A549 (cell line): ENCODE measurements around the gene TSPAN33. TPM values are rescaled to one million over a fixed set of nuclear protein-coding genes. Genes with fewer than 3 reads are reported as not detected.

Source experiments
- ATAC-seq, 2 experiments: fragments of 200-7000 bp in 1 of 2; fragments of >200 bp in 1 of 2; cut with Nextera tagmentation in 1 of 2; cut with Tn5 transposase in 1 of 2; 3 replicates each; pipeline versions ENCODE4 v1.8.0 to v1.9.1; 2018 to 2020; ENCODE audit warnings: mild to moderate bottlenecking in 1 of 2, moderate library complexity in 1 of 2
- CTCF ChIA-PET: fragments of 300-600 bp; sonication (Branson Sonifier 250); formaldehyde crosslinking; extraction: SDS; loops from one replicate; lab custom pipeline; 2021; ENCODE audit warnings: antibody characterized with exemption, inconsistent platforms; lab: Yijun Ruan, JAX
- POLR2A ChIA-PET: fragments of 350-600 bp; formaldehyde crosslinking; extraction: SDS; loops from one replicate; lab custom pipeline; 2021; ENCODE audit warnings: antibody characterized with exemption, inconsistent platforms; lab: Yijun Ruan, JAX
- DNase-seq, 2 experiments: peaks; one replicate each; pipeline versions ENCODE4 v3.0.0 to v3.0.0-alpha.2; 2011 to 2016; ENCODE audit warnings: low read depth in 1 of 2, low spot score in 1 of 2
- FAIRE-seq: peaks from 2 replicates; lab custom pipeline; 2011; peaks lifted over from hg19 to GRCh38; lab: Jason Lieb, UNC
- H3K27ac ChIP-seq, 2 experiments: fragments of >200 bp; sonication (Bioruptor Twin); formaldehyde crosslinking; 3 replicates each; pipeline ENCODE4 v1.5.1; 2016 to 2017
- H3K4me1 ChIP-seq: fragments of >200 bp; sonication (Bioruptor Twin); formaldehyde crosslinking; 3 replicates; pipeline ENCODE4 v1.6.1; 2016
- H3K4me2 ChIP-seq: fragments of >200 bp; sonication (Bioruptor Twin); formaldehyde crosslinking; 3 replicates; pipeline ENCODE4 v1.6.1; 2016
- H3K4me3 ChIP-seq: fragments of >200 bp; sonication (Bioruptor Twin); formaldehyde crosslinking; 3 replicates; pipeline ENCODE4 v1.5.1; 2016
- H3K9me3 ChIP-seq: fragments of >200 bp; sonication (Bioruptor Twin); formaldehyde crosslinking; 3 replicates; pipeline ENCODE4 v1.6.1; 2016
- BHLHE40 ChIP-seq: IDR thresholded peaks from 2 replicates; pipeline ENCODE4 v1.6.1; 2012; ENCODE audit warnings: low read depth, low read length, inconsistent platforms
- CHD4 ChIP-seq: fragments of 200-600 bp; sonication (generic); IDR thresholded peaks from 2 replicates; pipeline ENCODE4 v1.6.1; 2016; ENCODE audit warnings: antibody characterized with exemption, mild to moderate bottlenecking, borderline replicate concordance
- EP300 ChIP-seq, 2 experiments: fragments of >200 bp; sonication (Bioruptor Twin); formaldehyde crosslinking; IDR thresholded peaks; 2 replicates in 1 of 2; 3 replicates in 1 of 2; pipeline ENCODE4 v1.6.1; 2016 to 2017
- ESRRA ChIP-seq: fragments of 150-350 bp; IDR thresholded peaks from 2 replicates; pipeline ENCODE4 v1.6.1; 2014; ENCODE audit warnings: mild to moderate bottlenecking, low read length, borderline replicate concordance
- FOSL2 ChIP-seq, 2 experiments: fragments of 450-650 bp in 1 of 2; fragments of >200 bp in 1 of 2; sonication (Bioruptor Twin) in 1 of 2; formaldehyde crosslinking; IDR thresholded peaks; 2 replicates each; pipeline versions ENCODE4 v1.5.0 to v1.6.1; 2016 to 2020; ENCODE audit warnings: mild to moderate bottlenecking in 1 of 2, moderate library complexity in 1 of 2
- FOXS1 ChIP-seq: fragments of 250-450 bp; sonication (Bioruptor Pico); IDR thresholded peaks from 2 replicates; pipeline ENCODE4 v1.5.0; 2020; ENCODE audit warnings: mild to moderate bottlenecking, moderate library complexity
- GATA3 ChIP-seq: IDR thresholded peaks from 2 replicates; pipeline ENCODE4 v1.6.1; 2012; ENCODE audit warnings: borderline replicate concordance
- HOXA7 ChIP-seq: fragments of 250-450 bp; sonication (Bioruptor Pico); IDR thresholded peaks from 2 replicates; pipeline ENCODE4 v1.5.0; 2020; ENCODE audit warnings: mild to moderate bottlenecking, moderate library complexity
- HOXB5 ChIP-seq: fragments of 250-450 bp; sonication (Bioruptor Pico); IDR thresholded peaks from 2 replicates; pipeline ENCODE4 v1.5.0; 2020; ENCODE audit warnings: mild to moderate bottlenecking, moderate library complexity
- JUN ChIP-seq, 2 experiments: fragments of >200 bp; sonication (Bioruptor Twin); formaldehyde crosslinking; IDR thresholded peaks; 2 replicates in 1 of 2; 3 replicates in 1 of 2; pipeline ENCODE4 v1.6.1; 2016 to 2017
- KDM5A ChIP-seq: fragments of 200-600 bp; sonication (generic); IDR thresholded peaks from 2 replicates; pipeline ENCODE4 v1.6.1; 2016; ENCODE audit warnings: antibody characterized with exemption, mild to moderate bottlenecking
- MAFK ChIP-seq: fragments of 450-650 bp; IDR thresholded peaks from 2 replicates; pipeline ENCODE4 v1.6.1; 2014; ENCODE audit not compliant: partially characterized antibody
- NFE2L2 ChIP-seq: fragments of 150-350 bp; conservative IDR thresholded peaks from 2 replicates; pipeline ENCODE4 v1.6.1; 2014; ENCODE audit warnings: low read length
- NPAS2 ChIP-seq: fragments of 250-450 bp; sonication (Bioruptor Pico); IDR thresholded peaks from 2 replicates; pipeline ENCODE4 v1.8.0; 2022; ENCODE audit warnings: mild to moderate bottlenecking, moderate library complexity, borderline replicate concordance
- POLR2A ChIP-seq: IDR thresholded peaks from 2 replicates; pipeline ENCODE4 v1.6.1; 2012; ENCODE audit warnings: mild to moderate bottlenecking, low read length
- POLR2AphosphoS2 ChIP-seq: conservative IDR thresholded peaks from 2 replicates; pipeline ENCODE4 v1.6.1; 2012; ENCODE audit warnings: low read length, improper control_type of control experiment, inconsistent platforms
- RAD21 ChIP-seq, 2 experiments: fragments of >200 bp in 1 of 2; sonication (Bioruptor Twin) in 1 of 2; formaldehyde crosslinking in 1 of 2; IDR thresholded peaks in 1 of 2; conservative IDR thresholded peaks in 1 of 2; 2 replicates in 1 of 2; 3 replicates in 1 of 2; pipeline ENCODE4 v1.6.1; 2012 to 2018; ENCODE audit warnings: inconsistent platforms in 1 of 2
- RCOR1 ChIP-seq: fragments of 150-350 bp; IDR thresholded peaks from 2 replicates; pipeline ENCODE4 v1.6.1; 2014; ENCODE audit warnings: antibody characterized with exemption, low read length, low read depth
- RFX5 ChIP-seq: fragments of 450-650 bp; IDR thresholded peaks from 2 replicates; pipeline ENCODE4 v1.7.1; 2014; ENCODE audit warnings: antibody characterized with exemption, mild to moderate bottlenecking, moderate library complexity
- RNF2 ChIP-seq: fragments of 200-600 bp; sonication (generic); IDR thresholded peaks from 2 replicates; pipeline ENCODE4 v1.6.1; 2016; ENCODE audit warnings: low read depth, mild to moderate bottlenecking, antibody characterized with exemption, moderate library complexity, borderline replicate concordance
- WGBS: methylation state at CpG from one replicate; pipeline ENCODE4 v1.1.6; 2017; ENCODE audit errors: missing lambda C conversion rate; 5-methylcytosine and 5-hydroxymethylcytosine counted together
- polyA plus RNA-seq, 4 experiments: library from polyadenylated mRNA; depleted of rRNA in 3 of 4; stranded (reverse); fragments of >200 nt; fragmentation: RNase III in 1 of 4; extraction: RNeasy Plus Mini Kit Qiagen cat#74134 plus additional on column Dnase treatment in 1 of 4; gene quantifications; 2 replicates in 3 of 4; 3 replicates in 1 of 4; pipeline ENCODE4 v1.2.3, GENCODE V29; 2011 to 2017
- TF ChIP-seq, protein P1 (sequence below): fragments of >200 bp; sonication (Bioruptor Twin); formaldehyde crosslinking; IDR thresholded peaks from 2 replicates; pipeline ENCODE4 v1.6.1; 2016
- TF ChIP-seq, protein P2 (sequence below): fragments of >200 bp; sonication (Bioruptor Twin); formaldehyde crosslinking; IDR thresholded peaks from 3 replicates; pipeline ENCODE4 v1.6.1; 2016
- TF ChIP-seq, protein P3 (sequence below): IDR thresholded peaks from 2 replicates; pipeline ENCODE4 v1.6.1; 2012
- TF ChIP-seq, protein P4 (sequence below): IDR thresholded peaks from 2 replicates; pipeline ENCODE4 v1.6.1; 2012
- TF ChIP-seq, protein P5 (sequence below): fragments of 250-450 bp; sonication (Bioruptor Pico); IDR thresholded peaks from 2 replicates; pipeline ENCODE4 v1.5.0; 2021; ENCODE audit warnings: mild to moderate bottlenecking, moderate library complexity, borderline replicate concordance

Gene TSPAN33
- polyA plus RNA-seq, 2 of the 4 experiments (the other 2 are of a cell fraction): 5.0 to 9.1 TPM

DNA sequence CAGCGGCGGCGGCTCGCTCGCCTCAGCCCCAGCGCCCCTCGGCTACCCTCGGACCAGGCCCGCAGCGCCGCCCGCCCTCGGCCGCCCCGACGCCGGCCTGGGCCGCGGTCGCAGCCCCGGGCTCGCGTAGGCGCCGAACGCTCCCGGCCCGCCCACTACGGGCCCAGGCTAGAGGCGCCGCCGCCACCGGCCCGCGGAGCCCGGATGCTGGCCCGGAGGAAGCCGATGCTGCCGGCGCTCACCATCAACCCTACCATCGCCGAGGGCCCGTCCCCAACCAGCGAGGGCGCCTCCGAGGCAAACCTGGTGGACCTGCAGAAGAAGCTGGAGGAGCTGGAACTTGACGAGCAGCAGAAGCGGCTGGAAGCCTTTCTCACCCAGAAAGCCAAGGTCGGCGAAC is 18.2 kb upstream of the TSPAN33 start:
- TF ChIP-seq CHD4: no peak
- TF ChIP-seq, protein P1, sequence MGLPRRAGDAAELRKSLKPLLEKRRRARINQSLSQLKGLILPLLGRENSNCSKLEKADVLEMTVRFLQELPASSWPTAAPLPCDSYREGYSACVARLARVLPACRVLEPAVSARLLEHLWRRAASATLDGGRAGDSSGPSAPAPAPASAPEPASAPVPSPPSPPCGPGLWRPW: no peak
- no peak for TF ChIP-seq HOXA7
- no peak for TF ChIP-seq RCOR1
- TF ChIP-seq, protein P2, sequence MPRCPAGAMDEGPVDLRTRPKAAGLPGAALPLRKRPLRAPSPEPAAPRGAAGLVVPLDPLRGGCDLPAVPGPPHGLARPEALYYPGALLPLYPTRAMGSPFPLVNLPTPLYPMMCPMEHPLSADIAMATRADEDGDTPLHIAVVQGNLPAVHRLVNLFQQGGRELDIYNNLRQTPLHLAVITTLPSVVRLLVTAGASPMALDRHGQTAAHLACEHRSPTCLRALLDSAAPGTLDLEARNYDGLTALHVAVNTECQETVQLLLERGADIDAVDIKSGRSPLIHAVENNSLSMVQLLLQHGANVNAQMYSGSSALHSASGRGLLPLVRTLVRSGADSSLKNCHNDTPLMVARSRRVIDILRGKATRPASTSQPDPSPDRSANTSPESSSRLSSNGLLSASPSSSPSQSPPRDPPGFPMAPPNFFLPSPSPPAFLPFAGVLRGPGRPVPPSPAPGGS: no peak
- TF ChIP-seq, protein P3, sequence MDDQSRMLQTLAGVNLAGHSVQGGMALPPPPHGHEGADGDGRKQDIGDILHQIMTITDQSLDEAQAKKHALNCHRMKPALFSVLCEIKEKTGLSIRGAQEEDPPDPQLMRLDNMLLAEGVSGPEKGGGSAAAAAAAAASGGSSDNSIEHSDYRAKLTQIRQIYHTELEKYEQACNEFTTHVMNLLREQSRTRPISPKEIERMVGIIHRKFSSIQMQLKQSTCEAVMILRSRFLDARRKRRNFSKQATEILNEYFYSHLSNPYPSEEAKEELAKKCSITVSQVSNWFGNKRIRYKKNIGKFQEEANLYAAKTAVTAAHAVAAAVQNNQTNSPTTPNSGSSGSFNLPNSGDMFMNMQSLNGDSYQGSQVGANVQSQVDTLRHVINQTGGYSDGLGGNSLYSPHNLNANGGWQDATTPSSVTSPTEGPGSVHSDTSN: no peak
- TF ChIP-seq, protein P4, sequence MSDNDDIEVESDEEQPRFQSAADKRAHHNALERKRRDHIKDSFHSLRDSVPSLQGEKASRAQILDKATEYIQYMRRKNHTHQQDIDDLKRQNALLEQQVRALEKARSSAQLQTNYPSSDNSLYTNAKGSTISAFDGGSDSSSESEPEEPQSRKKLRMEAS: no peak
- TF ChIP-seq, protein P5, sequence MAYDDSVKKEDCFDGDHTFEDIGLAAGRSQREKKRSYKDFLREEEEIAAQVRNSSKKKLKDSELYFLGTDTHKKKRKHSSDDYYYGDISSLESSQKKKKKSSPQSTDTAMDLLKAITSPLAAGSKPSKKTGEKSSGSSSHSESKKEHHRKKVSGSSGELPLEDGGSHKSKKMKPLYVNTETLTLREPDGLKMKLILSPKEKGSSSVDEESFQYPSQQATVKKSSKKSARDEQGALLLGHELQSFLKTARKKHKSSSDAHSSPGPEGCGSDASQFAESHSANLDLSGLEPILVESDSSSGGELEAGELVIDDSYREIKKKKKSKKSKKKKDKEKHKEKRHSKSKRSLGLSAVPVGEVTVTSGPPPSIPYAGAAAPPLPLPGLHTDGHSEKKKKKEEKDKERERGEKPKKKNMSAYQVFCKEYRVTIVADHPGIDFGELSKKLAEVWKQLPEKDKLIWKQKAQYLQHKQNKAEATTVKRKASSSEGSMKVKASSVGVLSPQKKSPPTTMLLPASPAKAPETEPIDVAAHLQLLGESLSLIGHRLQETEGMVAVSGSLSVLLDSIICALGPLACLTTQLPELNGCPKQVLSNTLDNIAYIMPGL (CRISPR knock-in tag): no peak
- TF ChIP-seq KDM5A: no peak
- TF ChIP-seq GATA3: no peak
- TF ChIP-seq MAFK: no peak
- no peak for TF ChIP-seq ESRRA
- no peak for TF ChIP-seq HOXB5 (CRISPR knock-in tag)
- no peak for TF ChIP-seq POLR2A
- WGBS: 89% methylated on average over 27 of the region's 50 CpGs
- ATAC-seq (no peak), FAIRE-seq (no peak), DNase-seq (no peak)
- Histone ChIP-seq H3K27ac (no peak overlapping the region), H3K4me1 (no peaks in the 10 kb centered on the region), H3K4me3 (no peak overlapping the region), H3K4me2 (no peak overlapping the region), H3K9me3 (no peaks in the 10 kb centered on the region; the same call in 2 of the 3 replicates)
- ChIA-PET CTCF (interaction anchor here (1.4 to 2.7 kb wide), 2 partner anchors 35 to 38 kb away, joined by 5 to 7 read pairs; no protein-coding TSS in a partner anchor), POLR2A (no interaction called here)

DNA sequence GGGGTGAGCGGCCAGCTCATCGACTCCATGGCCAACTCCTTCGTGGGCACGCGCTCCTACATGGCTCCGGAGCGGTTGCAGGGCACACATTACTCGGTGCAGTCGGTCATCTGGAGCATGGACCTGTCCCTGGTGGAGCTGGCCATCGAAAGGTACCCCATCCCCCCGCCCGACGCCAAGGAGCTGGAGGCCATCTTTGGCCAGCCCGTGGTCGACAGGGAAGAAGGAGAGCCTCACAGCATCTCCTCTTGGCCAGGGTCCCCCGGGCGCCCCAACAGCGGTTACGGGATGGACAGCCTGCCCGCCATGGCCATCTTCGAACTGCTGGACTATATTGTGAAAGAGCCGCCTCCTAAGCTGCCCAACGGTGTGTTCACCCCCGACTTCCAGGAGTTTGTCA is 17.4 kb upstream of the TSPAN33 start:
- POLR2A ChIA-PET: no interaction called here
- H3K9me3 ChIP-seq: no peaks in the 10 kb centered on the region; the same call in 2 of the 3 replicates
- FAIRE-seq (no peak), DNase-seq (no peak), ATAC-seq (no peak)
- H3K4me1 ChIP-seq: no peaks in the 10 kb centered on the region
- H3K4me2 ChIP-seq: no peak overlapping the region
- 79% methylated on average over 8 of the region's 24 CpGs for WGBS
- CTCF ChIA-PET: interaction anchor here (0.7 to 2.7 kb wide), 2 partner anchors 36 to 91 kb away, joined by 3 to 7 read pairs; no protein-coding TSS in a partner anchor
- no peak overlapping the region for H3K27ac ChIP-seq
- H3K4me3 ChIP-seq: no peak overlapping the region
- TF ChIP-seq JUN (IDR thresholded peaks at IDR 0.05) (no peak), BHLHE40 (no peak), EP300 (IDR thresholded peaks at IDR 0.05) (no peak), RNF2 (no peak), RFX5 (no peak), FOSL2 (IDR thresholded peaks at IDR 0.05) (no peak), FOSL2 (CRISPR knock-in tag; IDR thresholded peaks at IDR 0.05) (no peak), NPAS2 (no peak), NFE2L2 (no peak), POLR2AphosphoS2 (no peak), POLR2A (no peak), FOXS1 (CRISPR knock-in tag) (no peak), HOXA7 (no peak), RAD21 (conservative IDR thresholded peaks at IDR 0.05 in 1 of 2, IDR thresholded peaks at IDR 0.05 in 1 of 2) (no peak)
